Measurements from ENCODE around the gene MAPKBP1.
"Not testable (repeated sequence)": the region's sequence is repeated elsewhere in the genome, so short reads cannot be mapped to it uniquely, and the experiment has no call there.

MAPKBP1 gene

DNA sequence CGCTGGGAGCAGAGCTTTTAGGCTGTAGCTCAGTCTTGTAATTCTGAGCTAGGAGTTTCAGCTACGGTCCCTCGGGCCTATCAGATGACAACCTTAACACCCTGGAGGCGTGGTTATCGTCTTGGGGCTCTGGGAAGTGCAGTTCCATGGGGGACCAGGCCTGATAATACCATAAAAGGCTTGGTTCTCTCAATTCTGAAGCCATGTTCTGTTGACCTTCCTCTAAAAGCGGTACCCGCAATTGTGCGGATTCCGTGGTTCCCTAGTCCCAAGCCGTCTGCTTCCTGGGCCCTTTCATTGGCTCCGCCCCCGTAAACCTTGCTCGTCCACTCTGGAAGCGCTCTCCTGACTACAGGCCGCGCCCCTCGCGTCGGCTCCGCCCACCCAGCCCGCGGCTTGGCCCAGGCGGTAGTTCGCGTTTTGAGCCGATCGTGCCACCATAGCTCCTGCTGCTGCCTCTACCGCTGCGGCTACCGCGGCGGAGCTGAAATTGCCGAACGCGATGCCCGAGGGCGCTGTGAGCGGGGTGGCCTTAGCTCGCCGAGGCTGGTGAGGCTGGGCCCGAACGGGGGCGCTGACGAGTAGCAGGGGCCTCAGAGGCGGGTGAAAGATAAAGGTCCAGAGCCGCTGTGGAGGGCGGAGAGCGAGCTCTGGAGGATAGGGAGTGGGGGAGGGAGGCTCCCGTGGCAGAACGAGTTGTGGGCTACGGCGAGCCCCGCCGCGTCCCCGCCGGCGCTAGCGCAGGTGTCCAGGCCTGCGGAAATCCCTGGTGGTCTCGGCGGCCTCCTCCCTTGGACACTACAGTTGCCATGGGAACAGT, at the start of gene MAPKBP1 (continued):
- TF ChIP-seq ZNF501 (tag by site-specific recombination; IDR thresholded peaks at IDR 0.05) (peak; percentile 87), ZNF184 (tag by site-specific recombination; IDR thresholded peaks at IDR 0.05) (no peak), SP7 (tag by site-specific recombination; IDR thresholded peaks at IDR 0.05) (peak; percentile 79; the same call in 1 of the 2 replicates), ZNF37A (tag by site-specific recombination; IDR thresholded peaks at IDR 0.05) (no peak), ZNF223 (tag by site-specific recombination; IDR thresholded peaks at IDR 0.05) (peak; percentile 92), GLI4 (tag by site-specific recombination; IDR thresholded peaks at IDR 0.05) (no peak), ZBTB26 (tag by site-specific recombination; optimal IDR thresholded peaks at IDR 0.05) (peak; percentile 76), ZBTB8A (tag by site-specific recombination; IDR thresholded peaks at IDR 0.05) (peak; percentile 89), ZSCAN23 (tag by site-specific recombination; IDR thresholded peaks at IDR 0.05) (no peak), ZBTB1 (tag by site-specific recombination; IDR thresholded peaks at IDR 0.05) (no peak), ZNF416 (tag by site-specific recombination; IDR thresholded peaks at IDR 0.05) (no peak), ZNF660 (tag by site-specific recombination; IDR thresholded peaks at IDR 0.05) (peak; percentile 82), ZNF580 (tag by site-specific recombination; IDR thresholded peaks at IDR 0.05) (peak; percentile 99), KLF17 (tag by site-specific recombination; IDR thresholded peaks at IDR 0.05) (peak; percentile 81), SP3 (tag by site-specific recombination; IDR thresholded peaks at IDR 0.05) (peak; percentile 78), ZNF600 (tag by site-specific recombination; IDR thresholded peaks at IDR 0.05) (peak; percentile 99)

DNA sequence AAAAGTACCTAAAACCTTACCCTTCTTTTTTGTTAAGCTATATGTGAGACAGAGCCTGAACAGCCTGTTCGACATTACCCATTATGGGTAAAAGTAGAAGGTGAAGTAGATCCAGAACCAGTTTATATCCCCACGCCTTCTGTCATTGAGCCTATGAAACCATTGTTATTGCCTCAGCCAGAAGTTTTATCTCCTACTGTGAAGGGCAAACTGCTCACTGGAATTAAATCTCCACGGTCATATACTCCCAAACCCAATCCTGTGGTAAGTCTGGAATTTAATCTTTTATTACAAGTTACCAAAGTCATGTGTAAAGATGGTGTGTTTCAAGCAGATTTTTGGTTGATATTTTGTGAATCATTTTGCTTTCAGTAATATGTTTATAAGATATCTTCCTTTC, 47.1 kb upstream of the MAPKBP1 start:
- H3K9me3 ChIP-seq (ENCODE audit: control insufficient read depth, insufficient read depth, low read depth, low read length) = no peaks in the 10 kb centered on the region
- H3K36me3 ChIP-seq (ENCODE audit: control insufficient read depth in 2 of 2, insufficient read depth in 1 of 2, low read length in 2 of 2) = peaks cover 0 to 10% of the 10 kb centered on the region in 2 experiments; a peak in 2 of 3 replicates
- CTCF ChIA-PET = interaction anchor here (0.6 kb wide), 2 partner anchors 178 to 444 kb away, joined by 3 to 5 read pairs; no protein-coding TSS in a partner anchor
- H3K27ac ChIP-seq (ENCODE audit: extremely low read depth, low read depth, low read length) = no peak overlapping the region
- H3K4me3 ChIP-seq (ENCODE audit: low read depth, low read length) = no peak overlapping the region
- no peak for TF ChIP-seq YY2 (tag by site-specific recombination; IDR thresholded peaks at IDR 0.05)
- TF ChIP-seq PRDM6 (tag by site-specific recombination; IDR thresholded peaks at IDR 0.05) = 0 out of 2 replicates have a peak, but pooled peaks have one; percentile 10
- POLR2A ChIA-PET = no interaction called here
- no peaks in the 10 kb centered on the region for H3K4me1 ChIP-seq (ENCODE audit: control insufficient read depth, insufficient read depth, low read length)

DNA sequence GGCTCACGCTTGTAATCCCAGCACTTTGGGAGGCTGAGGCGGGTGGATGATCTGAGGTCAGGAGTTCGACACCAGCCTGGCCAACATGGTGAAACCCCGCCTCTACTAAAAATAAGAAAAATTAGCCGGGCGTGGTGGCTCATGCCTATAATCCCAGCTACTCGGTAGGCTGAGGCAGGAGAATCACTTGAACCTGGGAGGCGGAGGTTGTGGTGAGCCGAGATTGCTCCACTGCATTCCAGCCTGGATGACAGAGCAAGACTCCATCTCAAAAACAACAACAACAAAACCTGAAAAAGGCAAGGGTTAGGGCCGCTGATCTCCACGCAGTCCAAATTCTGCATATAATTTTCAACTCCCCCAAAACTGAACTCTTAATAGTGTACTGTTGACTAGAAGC, 46.2 kb upstream of the MAPKBP1 start:
- TF ChIP-seq KLF1 (tag by site-specific recombination; IDR thresholded peaks at IDR 0.05) = peak; percentile 44; the same call in 1 of the 2 replicates
- POLR2A ChIA-PET; H3K9me3 ChIP-seq (ENCODE audit: control insufficient read depth, insufficient read depth, low read depth, low read length); H3K4me1 ChIP-seq (ENCODE audit: control insufficient read depth, insufficient read depth, low read length); H3K27ac ChIP-seq (ENCODE audit: extremely low read depth, low read depth, low read length); H3K4me3 ChIP-seq (ENCODE audit: low read depth, low read length); CTCF ChIA-PET: not testable (repeated sequence)
- peaks cover 0 to 13% of the 10 kb centered on the region in 2 experiments; a peak in 2 of 3 replicates for H3K36me3 ChIP-seq (ENCODE audit: control insufficient read depth in 2 of 2, insufficient read depth in 1 of 2, low read length in 2 of 2)
